Activated gamma-delta T cell (primary cell): ENCODE data around the gene CDH23.

ENCODE experiments used
- DNase-seq: peaks from one replicate; lab custom pipeline; 2025; lab: John Stamatoyannopoulos, UW

The CDH23 gene

DNA sequence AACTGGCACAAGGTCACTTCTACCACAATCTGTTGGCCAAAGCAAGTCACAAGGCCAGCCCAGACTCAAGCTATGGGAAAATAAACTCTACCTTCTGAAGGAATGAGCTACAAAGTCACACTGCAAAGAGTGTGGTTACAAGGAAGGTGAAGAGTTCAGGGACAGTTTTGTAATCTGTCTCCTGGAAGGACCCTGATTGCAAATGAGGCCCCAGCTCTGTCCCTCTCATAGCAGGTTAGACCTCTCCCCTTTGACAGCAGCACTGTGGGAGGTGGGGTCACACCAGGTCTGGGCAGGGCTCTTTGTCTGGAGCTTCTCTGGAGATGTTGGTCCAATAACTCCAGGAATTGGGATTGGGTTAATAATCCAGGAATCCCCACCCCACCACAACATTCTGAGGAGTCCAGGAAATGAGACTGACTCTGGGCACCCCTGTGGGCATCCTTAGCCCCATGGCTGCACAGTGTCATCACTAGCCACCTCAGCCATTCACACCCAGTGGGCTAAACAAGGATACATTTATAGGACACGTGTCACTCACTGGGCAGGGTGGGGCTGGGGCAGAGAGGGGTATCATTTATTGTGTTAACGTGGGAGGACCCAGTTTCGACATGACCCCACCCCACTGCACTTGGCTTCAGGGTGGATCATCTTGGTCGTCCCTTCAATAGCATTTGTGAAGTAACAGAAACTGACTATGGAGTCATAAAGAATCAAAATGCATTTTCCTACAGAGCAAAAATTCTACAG lies 346.5 kb downstream of the CDH23 start:
- DNase-seq = no peak

- no peak for DNase-seq
Measured at GRCh38 chr10:71743866-71744265, 347.1 kb downstream of the CDH23 start.

- no peak for DNase-seq
Measured at GRCh38 chr10:71744897-71745663, 348.4 kb downstream of the CDH23 start.

- no peak for DNase-seq
Measured at GRCh38 chr10:71745664-71746250, 349.0 kb downstream of the CDH23 start.

GRCh38 chr10:71746344-71747037 lies 349.8 kb downstream of the CDH23 start:
- DNase-seq = no peak

- DNase-seq = no peak
Measured at GRCh38 chr10:71747039-71747531, 350.4 kb downstream of the CDH23 start.

DNA sequence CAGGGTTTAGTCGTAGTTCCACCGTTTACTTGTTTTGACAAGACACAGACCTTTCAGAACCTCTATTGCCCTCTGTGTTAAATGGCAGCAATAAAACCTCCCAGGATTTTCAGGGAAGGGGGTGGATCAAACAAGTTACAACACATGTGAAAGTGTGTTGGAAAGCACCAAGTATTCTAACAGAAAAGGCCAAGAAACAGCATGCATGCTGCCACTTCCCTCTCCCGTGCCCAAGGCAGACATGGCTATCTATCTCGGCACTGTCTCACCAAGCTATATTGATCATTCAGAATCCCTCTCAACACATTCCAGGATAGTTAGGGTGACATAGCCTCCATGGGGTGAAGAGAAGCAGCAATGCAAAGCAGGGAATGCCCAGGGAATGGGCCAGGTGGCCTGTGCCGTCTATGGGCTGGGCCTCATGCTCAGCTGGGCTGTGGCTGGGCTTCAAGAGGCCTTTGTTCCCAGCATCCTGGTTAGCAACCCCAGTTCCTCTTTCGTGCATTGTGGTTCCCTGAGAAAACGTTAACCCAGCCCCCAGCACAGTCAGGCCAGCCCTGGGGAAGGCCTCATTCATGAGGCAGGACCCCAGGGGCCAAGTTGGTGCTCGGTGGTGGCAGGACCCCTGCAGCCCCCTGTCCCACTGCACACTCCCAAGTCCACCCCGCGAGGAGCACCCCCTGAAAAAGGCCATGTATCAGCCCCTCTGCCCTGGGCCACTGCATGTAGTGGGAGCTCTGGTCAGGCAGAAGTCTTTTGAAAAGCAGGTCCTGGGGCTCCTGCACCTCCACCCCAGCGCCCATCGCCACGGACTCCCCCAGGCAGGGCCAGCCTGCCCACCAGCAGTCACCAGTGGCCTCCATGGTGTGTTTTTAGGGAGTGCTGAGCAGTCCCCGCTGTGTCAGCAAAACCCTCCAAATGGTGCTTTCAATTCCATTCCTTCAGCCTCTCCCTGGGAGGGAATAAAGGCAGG lies 351.1 kb downstream of the CDH23 start:
- DNase-seq = no peak

- peak; percentile 53 for DNase-seq
Measured at GRCh38 chr10:71748671-71749191, 352.0 kb downstream of the CDH23 start.

- no peak for DNase-seq
Measured at GRCh38 chr10:71749396-71749795, 352.7 kb downstream of the CDH23 start.

DNA sequence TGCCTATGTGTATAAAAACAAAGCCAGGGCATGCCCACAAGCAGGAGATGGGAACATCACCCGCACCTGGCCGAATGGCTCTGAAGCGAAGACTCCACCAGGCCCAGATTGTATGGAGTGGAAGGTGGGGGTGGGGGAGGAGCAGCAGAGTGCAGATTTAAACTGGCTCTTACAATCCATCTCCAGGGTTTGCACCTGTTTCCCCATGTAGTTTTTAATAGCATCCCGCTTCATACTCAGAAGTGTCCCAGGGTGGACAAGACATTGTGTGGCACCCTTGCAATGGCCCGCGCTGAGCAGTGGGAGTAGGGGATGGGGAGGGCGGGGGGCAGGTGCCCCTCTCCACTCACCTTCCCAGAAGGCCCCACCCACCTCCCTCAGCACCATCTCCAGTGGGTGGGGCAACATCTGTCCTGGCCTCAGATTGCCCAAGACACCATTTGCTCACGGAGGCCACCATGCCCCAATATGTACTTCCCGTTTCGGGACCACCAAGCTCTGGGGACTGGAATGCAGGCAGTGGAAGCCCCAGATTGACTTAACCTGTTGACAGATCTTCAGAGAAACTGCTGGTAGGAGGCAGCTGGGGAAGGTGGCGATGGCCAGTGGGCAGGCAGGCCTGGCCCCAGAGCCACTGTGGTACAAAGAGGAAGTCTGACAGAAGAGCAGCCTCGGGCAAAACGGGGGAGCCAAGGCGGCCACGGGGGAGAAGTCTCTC lies 353.6 kb downstream of the CDH23 start:
- DNase-seq = no peak

DNA sequence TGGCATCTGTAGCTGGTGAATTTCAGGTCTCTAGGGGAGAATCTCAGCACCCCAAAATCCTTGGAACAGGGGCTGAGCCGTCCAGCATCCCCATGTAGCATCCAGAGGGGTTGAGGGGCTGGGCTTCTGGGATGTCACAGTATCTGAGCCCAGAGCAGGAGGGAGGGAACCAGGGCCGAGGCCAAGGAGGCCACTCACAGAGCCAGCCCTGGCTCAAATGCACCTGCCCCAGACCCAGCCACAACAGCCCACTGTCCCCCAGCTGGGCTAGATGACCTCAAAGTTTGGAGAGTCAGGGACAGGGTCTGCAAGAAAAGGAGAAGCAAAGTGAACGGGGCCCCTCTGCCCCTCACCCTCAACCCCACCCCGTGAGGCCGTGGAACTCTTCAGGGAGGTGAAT lies 354.3 kb downstream of the CDH23 start:
- DNase-seq = no peak

GRCh38 chr10:71751515-71752224 lies 354.9 kb downstream of the CDH23 start:
- no peak for DNase-seq

GRCh38 chr10:71752391-71753090 lies 355.8 kb downstream of the CDH23 start:
- no peak for DNase-seq

- DNase-seq = no peak
Measured at GRCh38 chr10:71753091-71753959, 356.6 kb downstream of the CDH23 start.

GRCh38 chr10:71753960-71754505 lies 357.3 kb downstream of the CDH23 start:
- no peak for DNase-seq

DNA sequence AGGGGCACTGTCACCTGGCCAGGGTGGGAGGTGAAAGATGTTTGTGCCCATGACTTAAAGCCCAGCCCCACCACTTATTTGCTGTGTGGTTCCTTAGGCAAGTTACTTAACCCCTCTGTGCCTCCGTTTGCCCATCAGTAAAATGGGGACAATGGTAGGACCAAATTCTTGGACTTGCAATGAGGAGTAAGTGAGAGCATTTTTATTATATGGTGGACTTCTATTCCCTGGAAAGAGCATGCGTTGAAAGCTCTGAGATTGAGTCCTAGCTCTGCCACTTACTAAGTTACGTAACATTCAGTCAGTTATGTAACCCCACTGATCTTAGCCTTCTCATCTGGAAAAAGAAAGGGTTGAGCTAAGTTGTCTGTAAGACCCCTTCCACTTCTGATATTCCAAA lies 357.8 kb downstream of the CDH23 start:
- DNase-seq = no peak

DNA sequence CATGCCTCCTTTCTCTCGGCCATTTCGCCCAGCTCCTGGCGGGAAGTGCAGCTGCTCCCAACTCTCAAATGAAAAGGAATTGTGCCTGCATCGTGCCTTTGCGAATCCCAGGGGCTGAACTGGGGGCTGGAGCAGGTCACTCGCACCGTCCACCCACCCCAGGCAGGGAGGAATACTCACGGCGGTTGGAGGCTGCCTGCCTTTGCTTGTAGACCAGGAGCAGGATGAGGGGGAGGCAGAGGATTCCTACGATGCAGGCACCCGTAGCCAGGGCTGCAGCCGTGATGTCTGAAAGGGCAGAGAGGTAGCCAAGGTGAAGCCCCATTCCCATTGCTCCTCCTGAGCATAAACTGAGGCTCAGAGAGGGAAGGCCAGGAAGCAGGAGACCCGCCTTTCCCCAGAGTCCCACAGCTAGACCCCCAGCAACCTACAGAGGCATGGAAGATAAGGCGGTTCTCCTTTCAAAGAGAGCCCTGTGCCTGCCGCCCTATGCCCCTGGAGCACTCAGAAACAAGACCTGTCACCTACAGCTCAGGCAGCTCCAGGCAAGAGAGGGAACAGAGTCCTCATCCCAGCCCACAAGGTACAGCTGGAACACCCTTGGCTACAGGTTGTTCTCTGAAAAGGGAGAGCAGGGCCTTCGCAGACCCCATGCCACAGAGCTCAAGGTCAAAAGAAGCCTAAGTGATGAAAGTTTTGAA lies 358.6 kb downstream of the CDH23 start:
- no peak for DNase-seq
